HG02642 (cell line): ENCODE results near the gene LRRC1.
A peak's percentile ranks its signal among the peaks of the same experiment; 100 is the strongest.

Experiments
- ATAC-seq: cut with Tn5 transposase; IDR thresholded peaks from one replicate; pipeline ENCODE4 v1.9.1; 2021; ENCODE audit warnings: mild to moderate bottlenecking; ENCODE audit not compliant: unreplicated experiment, poor library complexity

LRRC1 gene

GRCh38 chr6:53918854-53919510, 124.2 kb downstream of the LRRC1 start:
- ATAC-seq: no peak

- ATAC-seq: no peak
Observed at GRCh38 chr6:53919881-53920360, 125.1 kb downstream of the LRRC1 start.

GRCh38 chr6:53920881-53921280, 126.1 kb downstream of the LRRC1 start:
- no peak for ATAC-seq

GRCh38 chr6:53921639-53922038, 126.8 kb downstream of the LRRC1 start:
- no peak for ATAC-seq

DNA sequence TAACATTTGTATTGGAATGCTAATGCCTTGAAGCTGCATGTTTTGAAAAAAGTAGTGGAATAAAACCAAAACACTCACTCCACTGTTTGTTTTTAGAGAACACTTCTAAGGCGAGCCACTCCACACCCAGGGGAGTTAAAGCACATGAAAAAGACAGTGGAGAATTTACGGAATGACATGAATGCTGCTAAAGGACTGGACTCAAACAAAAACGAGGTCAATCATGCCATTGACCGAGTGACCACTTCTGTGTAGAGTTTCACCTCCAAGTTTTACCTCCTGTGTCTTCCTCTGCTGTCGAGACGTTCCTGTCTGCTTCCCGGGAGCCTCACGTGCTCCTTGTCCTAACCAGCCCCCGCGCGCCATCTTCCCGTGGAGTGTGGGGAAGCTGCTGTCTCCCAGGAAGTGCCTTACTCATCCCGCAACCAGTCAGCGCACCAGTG, 127.8 kb downstream of the LRRC1 start:
- no peak for ATAC-seq

DNA sequence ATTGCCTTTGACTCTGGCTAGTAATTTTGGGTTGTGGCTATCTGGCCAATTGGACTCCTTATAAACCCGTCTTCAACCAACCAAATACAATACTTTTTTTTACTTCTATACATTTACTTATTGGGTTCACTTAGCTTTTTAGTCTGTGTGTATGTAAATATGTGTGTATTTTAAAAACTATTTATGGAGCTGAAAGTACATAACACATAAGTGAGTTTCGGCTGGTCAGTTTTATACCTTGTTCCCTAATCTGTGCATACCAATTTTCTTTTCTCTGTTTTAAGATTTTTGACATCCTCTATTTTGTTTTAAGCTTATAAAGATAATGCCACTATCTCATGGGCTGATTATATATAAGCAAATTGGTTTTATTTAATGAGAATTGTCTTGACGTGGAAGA, 129.5 kb downstream of the LRRC1 start:
- ATAC-seq: no peak

DNA sequence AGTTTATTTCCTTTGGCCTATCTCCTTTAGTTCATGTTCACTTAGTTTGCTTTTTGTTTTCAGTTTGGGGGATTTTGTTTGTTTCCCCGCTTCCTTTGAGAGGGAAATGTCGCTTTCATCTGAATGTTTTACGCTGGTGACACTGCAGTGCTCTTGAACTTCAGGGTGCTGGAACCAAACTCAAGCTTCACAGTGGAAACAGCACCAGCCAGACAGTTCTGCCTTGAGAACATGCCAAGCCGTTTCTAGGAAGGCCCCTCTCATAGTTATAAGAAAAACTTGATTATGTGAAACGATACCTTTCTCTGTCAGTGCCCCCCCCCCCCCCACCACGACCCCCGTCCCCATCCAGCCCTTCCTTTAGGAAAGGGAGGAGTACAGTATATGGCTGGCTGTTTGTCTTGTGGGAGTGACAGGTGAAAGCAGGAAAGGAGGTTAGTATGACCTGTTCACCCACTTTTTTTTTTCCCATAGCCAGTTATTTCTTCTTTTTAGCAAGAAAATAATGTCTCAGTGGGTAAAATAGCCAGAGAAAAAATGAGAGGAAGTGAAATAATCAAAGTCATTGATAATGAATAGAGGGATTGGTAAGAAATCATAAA, 130.1 kb downstream of the LRRC1 start:
- ATAC-seq: no peak

GRCh38 chr6:53925891-53926290, 131.1 kb downstream of the LRRC1 start:
- ATAC-seq: no peak

GRCh38 chr6:53926505-53926904, 131.7 kb downstream of the LRRC1 start:
- no peak for ATAC-seq

DNA sequence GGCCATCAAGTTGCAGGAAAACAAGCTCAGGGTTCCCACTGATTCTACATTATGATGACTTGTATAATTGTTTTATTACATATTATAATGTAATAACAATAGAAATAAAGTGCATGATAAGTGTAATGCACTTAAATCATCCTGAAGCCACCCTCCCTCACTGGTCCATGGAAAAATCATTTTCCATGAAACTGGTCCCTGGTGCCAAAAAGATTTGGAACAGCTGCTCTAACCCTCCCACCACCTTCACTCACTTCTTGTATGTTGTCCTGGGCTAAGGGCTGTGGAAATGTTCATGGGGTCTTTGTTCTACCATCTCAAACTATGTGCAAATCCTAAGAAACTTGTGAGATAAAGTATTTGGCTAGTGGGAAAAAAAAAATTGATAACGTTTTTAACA, 133.8 kb downstream of the LRRC1 start:
- ATAC-seq: no peak

DNA sequence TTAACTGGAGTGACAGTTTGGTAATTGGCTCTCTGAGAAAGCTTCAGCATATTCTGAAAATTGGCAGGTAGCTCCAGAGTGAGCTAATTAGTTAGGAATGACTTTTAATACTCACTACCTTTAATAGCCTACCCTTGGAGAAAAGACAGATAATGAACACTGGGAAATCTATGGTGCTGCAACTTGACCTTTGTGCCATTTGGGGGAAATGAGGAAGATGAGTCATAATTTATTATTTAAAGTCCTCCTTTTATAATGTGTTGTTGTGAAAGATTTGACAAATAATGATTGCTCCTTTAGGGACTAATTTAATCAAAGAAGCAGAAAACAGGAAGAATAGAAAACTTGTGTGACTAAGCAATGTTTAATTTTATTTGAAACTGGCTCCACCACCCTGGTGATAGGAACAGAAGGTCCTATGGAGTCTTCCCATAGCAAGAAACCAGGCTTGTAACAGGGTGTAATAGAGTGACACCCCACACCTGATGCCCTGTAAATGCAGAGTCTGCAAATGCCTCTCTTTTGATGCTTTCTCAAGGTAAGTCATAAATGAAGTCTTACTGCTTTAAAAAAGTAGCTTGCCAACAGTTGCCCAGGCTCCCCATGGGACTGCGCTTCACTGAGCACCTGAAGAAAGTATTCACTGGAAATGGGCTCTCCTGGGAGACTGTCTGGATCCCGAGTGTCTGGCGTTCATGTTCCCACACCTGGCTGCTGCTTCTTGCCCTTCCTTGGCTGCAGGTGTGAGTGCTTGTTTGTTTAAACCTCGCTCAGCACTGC, 134.4 kb downstream of the LRRC1 start:
- ATAC-seq: no peak

- ATAC-seq: no peak
Observed at GRCh38 chr6:53929821-53930120, 135.0 kb downstream of the LRRC1 start.

DNA sequence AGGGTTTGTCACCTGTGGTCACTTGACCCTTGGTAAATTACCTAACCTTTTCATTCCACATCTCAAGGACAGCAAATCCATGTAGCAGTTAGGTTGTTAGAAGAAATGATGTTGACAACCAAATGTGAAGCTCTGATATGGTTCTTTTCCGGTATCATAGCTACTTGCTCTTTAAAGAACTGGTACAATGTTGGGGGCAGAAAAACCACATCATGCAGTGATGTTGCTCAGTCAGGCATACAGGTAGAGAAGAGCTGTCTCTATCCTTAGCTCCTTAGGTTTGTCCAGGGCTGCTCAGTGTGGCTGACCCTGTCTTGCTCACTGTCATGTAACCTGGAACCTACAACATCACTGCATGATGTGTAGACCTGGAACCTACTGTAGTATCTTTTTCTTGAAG, 135.5 kb downstream of the LRRC1 start:
- ATAC-seq: no peak

GRCh38 chr6:53931086-53931485, 136.3 kb downstream of the LRRC1 start:
- no peak for ATAC-seq

- no peak for ATAC-seq
Observed at GRCh38 chr6:53932516-53932915, 137.7 kb downstream of the LRRC1 start.

DNA sequence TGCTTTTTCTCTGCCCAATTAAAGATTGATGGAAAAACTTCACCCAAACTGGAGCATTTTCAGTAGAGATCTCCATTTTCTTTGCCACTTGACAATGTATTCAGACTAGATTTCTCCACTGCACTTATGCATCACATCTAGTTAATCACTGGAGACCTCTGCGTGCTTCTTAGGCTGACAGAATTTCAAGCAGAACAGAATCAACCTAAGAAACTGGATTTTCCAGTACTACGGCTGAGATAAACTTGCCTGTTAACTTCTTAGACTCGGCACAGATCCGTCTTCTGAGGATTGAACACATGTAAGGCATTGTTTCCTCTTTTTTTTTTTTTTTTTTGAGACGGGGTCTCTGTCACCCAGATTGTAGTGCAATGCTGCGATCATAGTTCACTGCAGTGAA, 139.2 kb downstream of the LRRC1 start:
- no peak for ATAC-seq

- ATAC-seq: no peak
Observed at GRCh38 chr6:53937461-53937860, 142.7 kb downstream of the LRRC1 start.

- ATAC-seq: peak; percentile 53
Observed at GRCh38 chr6:53938810-53939209, 144.0 kb downstream of the LRRC1 start.

GRCh38 chr6:53939830-53940229, 145.0 kb downstream of the LRRC1 start:
- ATAC-seq: no peak

DNA sequence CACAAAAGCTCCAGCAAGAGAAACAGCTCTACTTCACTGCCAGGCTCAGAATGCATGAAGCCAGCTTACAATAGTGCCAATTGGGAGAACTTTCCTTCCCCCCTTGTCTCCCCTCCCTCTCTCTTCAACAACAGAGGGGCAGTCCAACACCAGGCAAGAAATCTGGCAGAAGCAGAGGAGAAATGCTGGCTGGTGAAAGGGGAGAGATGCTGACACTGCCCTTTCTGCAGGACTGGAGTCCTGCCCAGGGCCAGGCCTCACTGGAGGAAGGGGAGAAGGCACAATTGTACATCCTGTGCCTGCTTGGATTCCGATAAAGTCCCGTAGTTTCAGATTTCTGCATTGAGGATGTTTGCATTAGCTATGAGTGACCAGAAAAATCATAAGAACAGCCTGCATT, 148.6 kb downstream of the LRRC1 start:
- ATAC-seq: no peak

- no peak for ATAC-seq
Observed at GRCh38 chr6:53944091-53944490, 149.3 kb downstream of the LRRC1 start.

GRCh38 chr6:53944543-53944942, 149.7 kb downstream of the LRRC1 start:
- no peak for ATAC-seq
